Peyer's patch (tissue), 4 donors: Measurements from ENCODE around the gene FLT1. TPM values are rescaled to one million over a fixed set of nuclear protein-coding genes. Genes with fewer than 3 reads are reported as not detected.

Experiments
- DNase-seq, 3 donors: peaks; one replicate each; pipeline ENCODE4 v3.0.0-alpha.2; 2017 to 2019
- H3K27ac ChIP-seq, 4 donors: fragments of 200-600 bp; sonication (generic); one replicate each; pipeline ENCODE4 v1.5.1; 2016 to 2019
- H3K27me3 ChIP-seq, 2 donors: fragments of 200-600 bp; sonication (generic); one replicate each; pipeline ENCODE4 v1.5.1; 2019
- H3K36me3 ChIP-seq, 3 donors: fragments of 200-600 bp; sonication (generic); one replicate each; pipeline ENCODE4 v1.5.1; 2016 to 2019
- H3K4me1 ChIP-seq, 4 donors: fragments of 200-600 bp; sonication (generic); one replicate each; pipeline ENCODE4 v1.5.1; 2016 to 2019
- H3K4me3 ChIP-seq, 4 donors: fragments of 200-600 bp; sonication (generic); 1 replicate in 3 of 4; 2 replicates in 1 of 4; pipeline ENCODE4 v1.5.1; 2016 to 2019; ENCODE audit warnings: mild to moderate bottlenecking in 1 of 4
- H3K9me3 ChIP-seq, 4 donors: fragments of 200-600 bp; sonication (generic); one replicate each; pipeline ENCODE4 v1.5.1; 2016 to 2019; ENCODE audit warnings: mild to moderate bottlenecking in 1 of 4
- POLR2A ChIP-seq, 2 donors: fragments of 450-650 bp; IDR thresholded peaks; one replicate each; pipeline ENCODE4 v1.5.1; 2017; ENCODE audit warnings: antibody characterized with exemption in 2 of 2, mild to moderate bottlenecking in 2 of 2, moderate library complexity in 2 of 2
- total RNA-seq, 4 donors: library from RNA; depleted of rRNA; stranded (reverse); fragments of >200 nt; gene quantifications; one replicate each; pipeline ENCODE4 v1.1.0, GENCODE V29; 2016
- TF ChIP-seq, protein P1 (sequence below), 6 experiments: fragments of 450-650 bp in 4 of 6; fragments of 200-600 bp in 2 of 6; sonication (generic) in 1 of 6; IDR thresholded peaks; one replicate each; pipeline ENCODE4 v1.5.1; 2017 to 2019; ENCODE audit warnings: antibody characterized with exemption in 6 of 6, mild to moderate bottlenecking in 3 of 6, moderate library complexity in 1 of 6

Gene FLT1
- total RNA-seq, 4 donors from 2014 or later: 3.0 to 14.0 (median 3.9) TPM

- H3K4me1 ChIP-seq: peaks cover 0 to 27% (median 9%) of the 10 kb centered on the region in 4 donors
- TF ChIP-seq, protein P1, sequence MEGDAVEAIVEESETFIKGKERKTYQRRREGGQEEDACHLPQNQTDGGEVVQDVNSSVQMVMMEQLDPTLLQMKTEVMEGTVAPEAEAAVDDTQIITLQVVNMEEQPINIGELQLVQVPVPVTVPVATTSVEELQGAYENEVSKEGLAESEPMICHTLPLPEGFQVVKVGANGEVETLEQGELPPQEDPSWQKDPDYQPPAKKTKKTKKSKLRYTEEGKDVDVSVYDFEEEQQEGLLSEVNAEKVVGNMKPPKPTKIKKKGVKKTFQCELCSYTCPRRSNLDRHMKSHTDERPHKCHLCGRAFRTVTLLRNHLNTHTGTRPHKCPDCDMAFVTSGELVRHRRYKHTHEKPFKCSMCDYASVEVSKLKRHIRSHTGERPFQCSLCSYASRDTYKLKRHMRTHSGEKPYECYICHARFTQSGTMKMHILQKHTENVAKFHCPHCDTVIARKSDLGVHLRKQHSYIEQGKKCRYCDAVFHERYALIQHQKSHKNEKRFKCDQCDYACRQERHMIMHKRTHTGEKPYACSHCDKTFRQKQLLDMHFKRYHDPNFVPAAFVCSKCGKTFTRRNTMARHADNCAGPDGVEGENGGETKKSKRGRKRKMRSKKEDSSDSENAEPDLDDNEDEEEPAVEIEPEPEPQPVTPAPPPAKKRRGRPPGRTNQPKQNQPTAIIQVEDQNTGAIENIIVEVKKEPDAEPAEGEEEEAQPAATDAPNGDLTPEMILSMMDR (IDR thresholded peaks at IDR 0.05): no peak
- TF ChIP-seq POLR2A (IDR thresholded peaks at IDR 0.05): no peak
- H3K4me3 ChIP-seq: no peak overlapping the region
Observed at GRCh38 chr13:28535734-28536133, 40.8 kb upstream of the FLT1 start.

DNA sequence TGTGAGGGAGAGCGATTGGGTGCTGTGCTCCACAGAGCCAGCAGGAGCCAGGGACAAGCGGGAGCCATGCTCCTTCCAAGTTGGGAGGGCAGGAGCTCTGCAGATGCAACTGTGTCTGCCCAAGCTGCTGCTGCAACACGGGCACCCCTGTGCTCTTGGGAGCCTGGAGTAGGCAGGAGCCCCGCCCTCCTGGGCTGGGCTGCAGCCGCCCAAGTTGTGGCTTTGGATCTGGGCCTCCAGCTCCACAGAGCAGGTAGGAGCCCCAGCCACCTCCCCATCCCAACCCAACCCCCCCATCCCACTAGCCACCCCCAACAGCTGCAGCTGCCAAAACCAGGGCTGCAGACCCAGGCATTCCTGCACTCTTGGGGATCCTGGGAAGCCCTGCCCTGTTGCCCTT, 39.9 kb upstream of the FLT1 start:
- DNase-seq: no peak
- peaks cover 0 to 30% (median 9%) of the 10 kb centered on the region in 4 donors for H3K4me1 ChIP-seq
- no peak overlapping the region for H3K27ac ChIP-seq
- H3K36me3 ChIP-seq: no peaks in the 10 kb centered on the region
- no peak overlapping the region for H3K4me3 ChIP-seq
- no peak for TF ChIP-seq POLR2A (IDR thresholded peaks at IDR 0.05)
- TF ChIP-seq, protein P1 (IDR thresholded peaks at IDR 0.05): no peak
- peaks cover 0 to 7% of the 10 kb centered on the region in 2 donors for H3K27me3 ChIP-seq
- H3K9me3 ChIP-seq: peaks cover 0 to 3% (median 0%) of the 10 kb centered on the region in 4 donors

More at GRCh38 chr13:28535734-28536133, 40.8 kb upstream of the FLT1 start:
- peaks cover 0 to 7% of the 10 kb centered on the region in 2 donors for H3K27me3 ChIP-seq
- no peaks in the 10 kb centered on the region for H3K36me3 ChIP-seq
- peaks cover 0 to 3% (median 0%) of the 10 kb centered on the region in 4 donors for H3K9me3 ChIP-seq
- DNase-seq: no peak
- peak overlapping the region in 2 of 4 donors; percentile 44 to 53 for H3K27ac ChIP-seq

DNA sequence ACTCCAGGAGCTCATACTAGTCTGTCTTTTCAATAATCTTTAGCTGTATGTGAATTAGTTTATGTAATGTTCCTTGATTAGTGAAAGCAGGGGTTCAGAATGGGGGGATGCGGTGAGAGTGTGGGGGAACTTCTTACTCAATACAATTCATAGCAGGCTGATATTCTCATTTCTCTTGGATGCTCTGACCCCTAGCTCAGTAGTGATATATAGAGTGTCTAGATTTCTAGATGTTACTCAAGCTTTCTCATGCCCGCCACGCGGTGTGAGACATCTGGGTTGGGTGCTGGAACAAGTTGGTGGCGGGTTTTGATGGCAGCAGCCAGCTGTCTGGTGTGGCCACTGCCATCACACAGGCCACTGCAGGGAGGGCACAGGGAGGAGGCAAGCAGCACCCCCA, 39.3 kb upstream of the FLT1 start:
- peaks cover 0 to 30% (median 9%) of the 10 kb centered on the region in 4 donors for H3K4me1 ChIP-seq

DNA sequence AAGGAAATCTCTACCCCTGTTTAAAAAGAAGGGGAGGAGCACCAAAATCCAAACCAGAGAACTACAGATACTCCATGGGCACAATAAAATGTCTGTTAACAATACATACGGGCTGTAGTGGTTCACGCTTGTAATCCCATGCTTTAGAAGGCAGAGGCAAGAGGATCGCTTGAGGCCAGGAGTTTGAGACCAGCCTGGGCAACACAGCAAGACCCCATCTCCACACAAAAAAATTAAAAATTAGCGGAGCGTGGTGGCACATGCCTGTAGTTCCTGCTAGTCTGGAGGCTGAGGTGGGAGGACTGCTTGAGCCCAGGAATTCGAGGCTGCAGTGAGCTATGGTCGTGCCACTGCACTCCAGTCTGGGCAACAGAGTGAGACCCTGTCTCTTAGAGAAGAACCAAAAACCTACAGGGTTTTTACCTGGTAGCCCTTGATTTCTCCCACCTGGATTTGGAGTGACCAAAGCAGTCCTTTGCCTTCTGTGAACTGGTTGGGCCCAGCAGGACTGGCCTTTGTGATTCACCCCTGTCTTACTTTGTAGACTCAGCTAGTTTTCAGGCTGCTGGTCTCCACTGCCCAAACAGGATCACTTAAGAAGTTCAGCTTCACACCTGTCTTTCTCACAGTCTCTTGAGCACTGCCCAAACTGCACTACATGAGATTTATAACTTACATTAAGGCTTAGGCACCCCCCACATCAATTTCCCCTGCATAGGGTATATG, 38.7 kb upstream of the FLT1 start:
- H3K36me3 ChIP-seq: no peaks in the 10 kb centered on the region

More for the DNA sequence above, 39.3 kb upstream of the FLT1 start:
- no peak for DNase-seq
- peaks cover 0 to 7% of the 10 kb centered on the region in 2 donors for H3K27me3 ChIP-seq
- no peaks in the 10 kb centered on the region for H3K36me3 ChIP-seq
- peaks cover 0 to 3% (median 0%) of the 10 kb centered on the region in 4 donors for H3K9me3 ChIP-seq
- H3K4me3 ChIP-seq: no peak overlapping the region
- H3K27ac ChIP-seq: no peak overlapping the region
- TF ChIP-seq, protein P1 (IDR thresholded peaks at IDR 0.05): no peak
- no peak for TF ChIP-seq POLR2A (IDR thresholded peaks at IDR 0.05)

DNA sequence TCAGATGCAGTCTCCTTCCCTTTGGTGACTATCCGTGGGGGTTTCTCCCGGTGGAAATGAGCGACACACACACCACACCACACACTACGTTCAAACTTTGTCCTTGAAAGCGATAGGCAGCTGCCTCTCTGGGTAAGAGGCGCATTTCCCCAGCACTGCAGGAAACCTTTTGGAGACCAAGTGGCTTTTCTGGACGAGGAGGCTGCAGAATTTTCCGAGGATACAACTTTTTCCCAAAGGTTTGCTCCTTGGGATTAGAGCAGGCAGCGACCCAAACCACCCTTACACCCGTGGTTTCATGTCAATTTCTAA, 38.2 kb upstream of the FLT1 start:
- no peak for DNase-seq
- H3K36me3 ChIP-seq: no peaks in the 10 kb centered on the region
- TF ChIP-seq, protein P1 (IDR thresholded peaks at IDR 0.05): no peak
- TF ChIP-seq POLR2A (IDR thresholded peaks at IDR 0.05): no peak
- H3K27ac ChIP-seq: peak overlapping the region in 2 of 4 donors; percentile 71 to 72
- peaks cover 0 to 7% of the 10 kb centered on the region in 2 donors for H3K27me3 ChIP-seq
- peaks cover 0 to 30% (median 9%) of the 10 kb centered on the region in 4 donors for H3K4me1 ChIP-seq
- H3K4me3 ChIP-seq: peak overlapping the region in 2 of 4 donors; percentile 64 to 65
- peaks cover 0 to 3% (median 0%) of the 10 kb centered on the region in 4 donors for H3K9me3 ChIP-seq

More for the DNA sequence above, 38.7 kb upstream of the FLT1 start:
- no peak overlapping the region for H3K4me3 ChIP-seq
- H3K9me3 ChIP-seq: peaks cover 0 to 3% (median 0%) of the 10 kb centered on the region in 4 donors
- TF ChIP-seq POLR2A (IDR thresholded peaks at IDR 0.05): no peak
- H3K4me1 ChIP-seq: peaks cover 0 to 30% (median 9%) of the 10 kb centered on the region in 4 donors
- no peak for DNase-seq
- peaks cover 0 to 7% of the 10 kb centered on the region in 2 donors for H3K27me3 ChIP-seq
- no peak overlapping the region for H3K27ac ChIP-seq
